Mesenteric fat pad (tissue), 1 donor: ENCODE data around the gene C10orf53. TPM values are rescaled to one million over a fixed set of nuclear protein-coding genes. Genes with fewer than 3 reads are reported as not detected.
"Not testable (repeated sequence)": the region's sequence is repeated elsewhere in the genome, so short reads cannot be mapped to it uniquely, and the experiment has no call there.

Experiments
- DNase-seq: peaks from one replicate; pipeline ENCODE4 v3.0.0-alpha.2; 2020; ENCODE audit warnings: low spot score
- total RNA-seq: library from RNA; stranded (reverse); fragmentation: NEBNext Ultra II Directional; extraction: Animal tissue kit (Norgen Biotek cat#: 25700); gene quantifications from one replicate; pipeline ENCODE4 v1.2.1, GENCODE V29; 2021
- donor health status: DM: yes; HTN: yes; CAD: no.

C10orf53 gene
- total RNA-seq, 1 donor from 2014 or later, result not detected

DNA sequence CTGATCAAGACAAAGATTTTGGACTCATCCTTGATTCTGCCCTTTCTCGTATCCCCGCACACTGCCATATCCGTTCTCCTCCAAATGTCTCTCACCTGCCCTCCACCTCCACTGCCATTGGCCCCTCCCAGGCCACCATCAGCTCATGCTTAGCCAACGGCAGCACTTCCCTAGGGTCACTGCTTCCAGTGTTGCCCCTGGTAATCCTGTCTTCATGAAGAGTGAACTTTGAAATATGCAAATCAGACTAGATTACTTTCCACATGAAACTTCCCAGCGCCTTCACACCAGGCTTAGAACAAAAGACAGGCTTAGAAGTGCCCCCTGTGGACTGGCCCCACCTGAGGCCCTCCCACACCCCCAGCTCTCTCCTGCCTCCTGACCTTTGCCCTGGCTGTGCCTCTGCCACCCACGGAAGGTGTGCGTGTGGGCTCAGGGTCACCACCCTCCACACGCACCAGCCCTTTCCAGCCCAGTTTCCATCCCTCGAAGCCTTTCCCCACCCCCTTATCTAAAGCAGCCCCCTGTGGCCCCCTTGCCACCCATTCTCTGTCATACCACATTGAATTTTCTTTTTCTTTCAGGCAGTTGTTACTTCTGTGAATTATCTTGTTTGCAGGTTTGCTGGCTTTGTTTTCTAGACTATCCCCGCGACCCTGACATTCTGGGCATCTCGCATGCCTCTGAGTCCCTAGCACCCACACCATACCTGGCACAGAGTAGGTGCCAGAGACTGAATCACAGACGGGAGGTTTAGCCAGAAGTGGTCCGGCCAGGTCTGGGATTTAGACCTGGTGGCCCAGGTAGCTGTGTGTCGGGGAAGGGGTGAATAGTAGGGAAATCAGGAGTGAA, 26.8 kb upstream of the C10orf53 start:
- peak; percentile 59 for DNase-seq

DNA sequence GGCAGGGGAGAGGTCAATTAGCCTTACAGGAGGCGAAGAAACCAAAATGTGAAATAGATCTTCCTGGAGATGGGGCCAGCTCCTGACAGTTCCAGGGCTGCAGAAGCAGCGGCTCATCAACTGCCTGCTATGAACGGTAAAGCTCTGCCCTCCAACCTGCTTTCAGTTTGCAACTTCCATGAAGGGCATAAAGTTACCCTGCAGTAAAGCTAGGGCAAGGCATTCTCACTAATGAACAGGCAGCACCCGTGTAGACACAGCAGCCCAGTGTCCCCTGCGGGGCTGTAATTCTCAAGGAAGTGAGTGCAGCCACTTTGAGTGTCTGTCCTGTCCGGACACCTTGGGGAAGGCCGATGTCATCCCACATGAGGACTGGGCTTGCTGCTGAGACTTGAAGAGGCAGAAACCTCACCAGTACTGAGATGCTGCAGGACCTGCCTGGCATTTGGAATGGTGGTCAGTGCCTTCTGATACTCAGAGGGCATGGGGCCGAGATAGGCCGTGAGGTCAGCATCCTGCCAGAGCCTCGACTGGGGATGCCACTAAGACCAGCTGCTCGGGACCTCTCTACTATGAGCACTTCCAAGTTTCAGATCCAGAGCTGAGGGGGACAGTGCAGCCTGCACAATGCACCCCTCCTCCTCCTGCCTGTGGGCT, 26.1 kb upstream of the C10orf53 start:
- DNase-seq, result peak; percentile 62

- DNase-seq, result peak; percentile 81
Observed at GRCh38 chr10:49654036-49654693, 25.3 kb upstream of the C10orf53 start.

DNA sequence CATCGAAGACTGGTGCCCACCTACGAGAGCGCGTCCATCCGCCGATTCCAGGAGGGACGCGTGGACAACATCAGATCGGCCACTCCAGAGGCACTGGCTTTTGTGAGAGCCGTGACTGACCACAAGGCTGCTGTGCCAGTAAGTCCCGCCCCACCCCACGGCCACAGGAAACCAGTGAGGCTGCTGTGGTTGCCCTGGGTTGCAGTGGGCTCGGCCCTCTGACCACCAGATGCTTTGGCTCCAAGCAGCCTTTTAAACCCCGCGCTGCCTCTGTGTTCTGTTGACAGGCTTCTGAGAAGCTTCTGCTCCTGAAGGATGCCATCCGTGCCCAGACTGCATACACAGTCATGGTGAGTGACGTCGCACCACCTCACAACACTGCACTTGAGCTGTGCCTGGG, 24.4 kb upstream of the C10orf53 start:
- DNase-seq, result peak; percentile 76

DNA sequence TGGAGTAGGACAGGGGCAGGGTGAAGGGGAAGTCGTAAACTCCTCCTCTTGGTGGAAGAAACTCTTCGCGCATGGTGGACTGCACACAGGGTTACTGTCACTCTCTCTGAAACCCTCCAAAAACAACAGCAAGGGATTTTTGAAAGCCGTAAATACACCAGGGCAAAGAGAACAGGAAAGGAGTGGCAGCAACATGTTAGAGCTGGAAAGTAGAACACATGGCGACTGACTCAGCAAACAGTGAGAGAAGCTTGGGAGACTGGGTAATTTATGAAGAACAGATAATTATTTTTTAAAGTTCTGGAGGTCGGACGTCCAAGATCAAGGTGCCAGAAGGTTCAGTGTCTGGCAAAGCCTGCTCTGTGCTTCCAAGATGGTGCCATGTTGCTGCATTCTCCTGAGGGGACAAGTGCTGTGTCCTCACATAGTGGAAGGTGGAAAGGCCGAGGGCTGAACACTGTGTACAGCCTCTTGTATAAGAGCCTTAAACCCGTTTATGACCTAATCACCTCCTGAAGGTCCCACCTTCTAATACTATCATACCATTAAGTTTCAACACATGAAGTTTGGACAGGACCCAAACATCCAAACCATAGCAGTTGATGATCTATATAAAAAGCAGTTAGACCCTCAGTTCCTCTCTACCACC, 22.5 kb upstream of the C10orf53 start:
- no peak for DNase-seq

- no peak for DNase-seq
Observed at GRCh38 chr10:49657606-49658005, 21.8 kb upstream of the C10orf53 start.

- no peak for DNase-seq
Observed at GRCh38 chr10:49661140-49661856, 18.2 kb upstream of the C10orf53 start.

- DNase-seq, result no peak
Observed at GRCh38 chr10:49662169-49662830, 17.2 kb upstream of the C10orf53 start.

- no peak for DNase-seq
Observed at GRCh38 chr10:49663596-49663995, 15.9 kb upstream of the C10orf53 start.

DNA sequence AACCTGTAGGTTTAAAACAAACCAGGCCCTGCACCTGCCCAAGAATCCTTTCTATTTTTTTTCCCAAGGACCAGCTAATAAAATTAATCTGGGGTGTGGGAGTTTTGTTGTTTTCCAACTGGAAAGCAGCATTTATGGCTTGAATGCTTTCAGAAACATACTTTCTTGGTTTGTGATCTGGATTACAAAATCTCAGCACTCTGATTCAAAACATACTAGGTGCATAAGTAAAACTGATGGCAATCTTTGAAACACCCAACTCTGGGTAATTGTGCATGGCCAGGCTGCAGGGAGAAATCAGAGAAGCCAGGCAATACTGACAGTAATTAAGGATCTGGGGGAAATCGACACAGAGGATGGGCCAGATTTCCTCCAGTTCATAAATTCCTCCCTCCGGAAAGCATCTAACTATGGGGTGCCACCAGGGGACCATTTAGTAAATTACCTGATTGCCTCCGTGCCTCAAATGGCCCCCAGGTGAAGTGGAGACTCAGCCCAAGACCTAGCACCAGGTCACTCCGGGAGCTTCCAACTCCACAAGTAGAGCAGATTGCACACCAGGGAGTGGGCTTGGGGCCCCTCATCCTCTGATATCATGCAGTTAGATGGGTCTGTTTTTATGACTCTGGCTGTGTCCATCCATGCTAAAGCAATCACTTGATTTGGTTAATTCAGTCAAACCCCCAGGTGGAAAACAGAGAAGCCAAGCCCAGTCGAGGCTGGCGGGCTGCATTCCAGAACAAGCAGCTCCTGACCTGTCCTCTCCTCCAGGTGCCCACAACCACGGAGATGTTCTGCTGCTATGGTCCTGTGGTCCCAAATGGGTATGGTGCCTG, 15.2 kb upstream of the C10orf53 start:
- DNase-seq, result no peak

GRCh38 chr10:49664842-49665355, 14.6 kb upstream of the C10orf53 start:
- DNase-seq, result no peak

- DNase-seq, result no peak
Observed at GRCh38 chr10:49666054-49666615, 13.3 kb upstream of the C10orf53 start.

DNA sequence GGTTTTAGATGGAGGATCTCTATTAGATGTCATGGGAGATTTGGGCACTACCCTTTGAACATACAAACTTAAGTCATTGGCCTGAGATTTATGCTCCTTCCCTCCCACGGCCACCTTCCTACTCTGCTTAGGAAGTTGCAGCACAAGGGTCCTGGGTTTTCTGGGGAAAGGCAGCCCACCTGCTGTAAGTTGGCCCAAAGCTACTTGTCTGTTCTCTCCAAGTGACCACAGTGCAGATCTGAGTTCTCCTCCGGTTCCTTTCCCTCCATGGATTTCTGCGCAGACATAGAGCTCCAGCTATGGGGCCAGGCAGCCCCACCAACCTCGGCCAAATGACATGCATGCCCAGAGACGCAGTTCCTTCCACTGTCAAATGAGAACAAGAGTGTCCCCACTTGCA, 12.8 kb upstream of the C10orf53 start:
- no peak for DNase-seq

DNA sequence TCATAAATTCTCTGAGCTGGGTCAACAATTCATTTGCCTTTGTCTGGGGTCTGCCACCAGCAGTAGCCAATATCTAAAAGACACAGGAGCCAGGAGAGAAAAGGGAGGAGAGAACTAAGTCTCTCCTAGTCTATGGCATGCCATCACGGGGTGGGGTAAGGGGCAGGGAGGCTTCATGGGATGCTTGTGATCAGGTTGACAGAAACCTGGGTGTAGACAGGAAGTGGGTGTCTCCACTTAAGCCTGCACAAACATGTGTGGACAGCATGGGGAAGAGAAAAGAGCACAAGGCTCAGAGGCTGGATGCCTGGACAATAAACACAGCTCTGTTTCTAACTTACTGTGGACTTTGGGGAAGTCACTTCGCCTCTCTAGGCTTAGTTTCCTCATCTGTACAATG, 11.5 kb upstream of the C10orf53 start:
- DNase-seq, result no peak

DNA sequence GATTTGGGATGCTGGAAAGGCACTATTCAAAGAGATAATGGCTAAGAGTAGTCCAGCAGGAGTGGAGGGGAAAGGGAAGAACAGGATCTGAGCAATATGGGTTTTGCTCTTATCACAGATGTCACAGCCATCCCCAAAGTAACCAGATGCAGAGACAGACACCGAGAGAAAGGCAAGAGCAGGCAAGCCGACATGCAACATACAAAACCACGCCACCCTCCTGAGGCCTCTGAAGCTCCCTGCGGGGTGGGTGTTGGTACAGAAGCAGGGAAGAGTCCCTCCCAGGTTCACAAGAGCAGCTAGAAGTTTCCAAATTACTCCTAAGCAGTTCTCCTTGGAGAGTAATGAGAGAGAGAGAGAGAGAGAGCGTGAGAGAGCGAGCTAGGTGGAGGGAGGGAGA, 10.8 kb upstream of the C10orf53 start:
- DNase-seq, result no peak

- DNase-seq, result no peak
Observed at GRCh38 chr10:49678827-49679479, 498 bp upstream of the C10orf53 start.

GRCh38 chr10:49682449-49682848, 3.0 kb downstream of the C10orf53 start:
- DNase-seq, result not testable (repeated sequence)

GRCh38 chr10:49682879-49683278, 3.4 kb downstream of the C10orf53 start:
- DNase-seq, result no peak
